Measurements from ENCODE around the gene GXYLT2. TPM values are rescaled to one million over a fixed set of nuclear protein-coding genes. Genes with fewer than 3 reads are reported as not detected.

Gene GXYLT2
- total and polyA plus RNA-seq, 7 donors, result 1.4 to 17.4 (median 6.8) TPM

GRCh38 chr3:72974956-72975355, 87.1 kb downstream of the GXYLT2 start:
- H3K27me3 ChIP-seq, result no peaks in the 10 kb centered on the region
- H3K27ac ChIP-seq, result no peak overlapping the region
- no peaks in the 10 kb centered on the region for H3K36me3 ChIP-seq
- no peak overlapping the region for H3K4me3 ChIP-seq
- H3K4me1 ChIP-seq, result no peaks in the 10 kb centered on the region
- 93 to 94% methylated on average over 4 of the region's 4 CpGs for WGBS, 2 donors
- H3K9me3 ChIP-seq, result no peaks in the 10 kb centered on the region
- intact Hi-C loops (cut with DNase I), result no loop called here
- TF ChIP-seq EP300 (IDR thresholded peaks at IDR 0.05) (no peak), POLR2AphosphoS5 (IDR thresholded peaks at IDR 0.05) (no peak), POLR2A (IDR thresholded peaks at IDR 0.05) (no peak), CTCF (IDR thresholded peaks at IDR 0.05) (no peak)
- no peak for DNase-seq

- no peaks in the 10 kb centered on the region for H3K36me3 ChIP-seq
- H3K27ac ChIP-seq, result no peak overlapping the region
- H3K4me1 ChIP-seq, result no peaks in the 10 kb centered on the region
- WGBS, 2 donors, result 20 to 46% methylated on average over 1 of the region's 1 CpG
- no peaks in the 10 kb centered on the region for H3K27me3 ChIP-seq
- no peak for DNase-seq
- TF ChIP-seq EP300 (IDR thresholded peaks at IDR 0.05), result no peak
- no peak for TF ChIP-seq POLR2AphosphoS5 (IDR thresholded peaks at IDR 0.05)
- no peak for TF ChIP-seq CTCF (IDR thresholded peaks at IDR 0.05)
- no peak for TF ChIP-seq POLR2A (IDR thresholded peaks at IDR 0.05)
- no peaks in the 10 kb centered on the region for H3K9me3 ChIP-seq
- H3K4me3 ChIP-seq, result no peak overlapping the region
- intact Hi-C loops (cut with DNase I), result no loop called here
Measured at GRCh38 chr3:72976281-72976741, 88.5 kb downstream of the GXYLT2 start.

- TF ChIP-seq EP300 (IDR thresholded peaks at IDR 0.05), result no peak
- TF ChIP-seq CTCF (IDR thresholded peaks at IDR 0.05), result no peak
- no peak for TF ChIP-seq POLR2A (IDR thresholded peaks at IDR 0.05)
- TF ChIP-seq POLR2AphosphoS5 (IDR thresholded peaks at IDR 0.05), result no peak
- H3K9me3 ChIP-seq, result no peaks in the 10 kb centered on the region
- H3K4me3 ChIP-seq, result no peak overlapping the region
- DNase-seq, result no peak
- H3K27me3 ChIP-seq, result no peaks in the 10 kb centered on the region
- no peak overlapping the region for H3K27ac ChIP-seq
- intact Hi-C loops (cut with DNase I), result no loop called here
- 76 to 84% methylated on average over 5 of the region's 5 CpGs for WGBS, 2 donors
- H3K36me3 ChIP-seq, result no peaks in the 10 kb centered on the region
- no peaks in the 10 kb centered on the region for H3K4me1 ChIP-seq
Measured at GRCh38 chr3:72977060-72977808, 89.4 kb downstream of the GXYLT2 start.

- Histone ChIP-seq H3K36me3 (no peaks in the 10 kb centered on the region), H3K4me3 (no peak overlapping the region), H3K9me3 (peaks cover 0 to 2% (median 0%) of the 10 kb centered on the region in 4 donors), H3K27ac (no peak overlapping the region), H3K27me3 (no peaks in the 10 kb centered on the region), H3K4me1 (no peaks in the 10 kb centered on the region)
- TF ChIP-seq EP300 (IDR thresholded peaks at IDR 0.05) (no peak), POLR2AphosphoS5 (IDR thresholded peaks at IDR 0.05) (no peak), POLR2A (IDR thresholded peaks at IDR 0.05) (no peak), CTCF (IDR thresholded peaks at IDR 0.05) (no peak)
- intact Hi-C loops (cut with DNase I), result no loop called here
- 68 to 78% methylated on average over 3 of the region's 3 CpGs for WGBS, 2 donors
- DNase-seq, result no peak
Measured at GRCh38 chr3:72982609-72983366, 94.9 kb downstream of the GXYLT2 start.

Measured in sigmoid colon (tissue), 7 donors.